Islet precursor cell (in vitro differentiated cells): ENCODE measurements around the gene MAP1LC3B.

Experiments
- DNase-seq: peaks from one replicate; pipeline ENCODE4 v3.0.0-alpha.2; 2018

Gene MAP1LC3B

GRCh38 chr16:87391950-87392820 lies at the start of gene MAP1LC3B:
TSS of gene MAP1LC3B (plus strand) at chr16:87392336. CDS start at chr16:87392428, 92 bp downstream.
- peak; percentile 98 for DNase-seq

DNA sequence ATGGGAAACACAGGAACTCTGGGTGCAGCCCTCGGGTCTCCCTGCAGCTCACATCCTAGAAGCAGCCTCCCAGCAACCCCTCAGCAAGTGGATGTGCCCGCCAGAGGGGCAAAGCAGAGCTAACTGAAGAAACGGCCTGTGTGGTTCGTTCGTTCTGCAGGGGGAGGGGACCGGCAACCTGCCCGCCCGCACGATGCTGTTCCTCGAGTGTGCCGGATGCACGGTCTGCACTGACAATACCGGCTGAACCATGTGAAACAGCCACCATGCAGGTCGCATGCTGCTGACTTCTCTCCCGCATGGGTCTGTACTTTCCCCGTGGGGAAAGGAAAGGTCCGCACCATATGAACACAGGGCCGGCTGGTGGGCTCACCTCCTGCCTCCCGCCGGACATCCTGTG lies 49.6 kb upstream of the MAP1LC3B start:
- no peak for DNase-seq

GRCh38 chr16:87342978-87343752 lies 49.0 kb upstream of the MAP1LC3B start:
- no peak for DNase-seq

DNA sequence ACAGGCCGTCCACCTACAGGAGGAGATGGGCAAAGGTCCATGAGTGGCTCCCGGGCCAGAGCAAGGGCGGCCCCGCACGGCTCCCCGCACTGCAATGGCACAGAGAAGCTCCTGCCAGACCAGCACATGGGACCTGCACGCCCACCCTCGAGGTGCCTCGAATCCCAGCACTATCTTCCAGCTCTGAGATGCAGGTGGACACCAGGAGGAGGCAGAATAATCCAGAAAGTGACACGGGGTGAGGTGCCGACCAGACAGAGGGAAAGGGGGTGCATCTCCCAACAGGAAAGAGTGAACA lies 48.4 kb upstream of the MAP1LC3B start:
- no peak for DNase-seq

GRCh38 chr16:87344165-87344930 lies 47.8 kb upstream of the MAP1LC3B start:
- DNase-seq: no peak

DNA sequence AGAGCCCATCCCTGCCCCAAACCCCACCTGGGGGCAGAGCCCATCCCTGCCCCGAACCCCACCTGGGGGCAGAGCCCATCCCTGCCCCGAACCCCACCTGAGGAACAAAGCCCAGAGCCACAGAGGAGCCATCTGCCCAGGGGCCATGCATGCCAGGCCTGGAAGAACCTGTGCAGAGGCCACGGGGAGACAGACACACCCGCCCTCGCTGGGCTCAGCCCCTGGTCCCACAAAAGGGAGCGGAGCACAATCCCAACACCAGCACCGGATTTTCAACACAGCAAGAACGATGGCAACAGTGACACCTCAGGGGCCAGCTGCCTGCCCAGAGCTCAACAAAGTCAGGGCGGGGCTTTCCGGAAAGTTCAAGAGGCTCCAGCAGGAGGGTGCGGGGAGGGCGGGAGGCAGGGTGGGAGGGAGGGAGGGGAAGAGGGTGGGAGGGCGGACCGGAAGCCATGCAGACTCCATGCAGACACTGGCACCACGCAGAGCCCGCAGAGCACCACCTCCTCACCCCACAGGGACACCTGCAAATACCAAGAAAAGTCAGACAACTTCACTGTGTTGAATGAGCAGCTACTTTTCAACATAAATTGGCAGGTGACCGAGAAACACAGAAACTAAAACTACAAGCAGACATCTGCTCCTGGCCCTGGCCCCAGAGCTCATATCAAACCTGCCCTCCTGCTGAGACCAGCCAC lies 47.1 kb upstream of the MAP1LC3B start:
- DNase-seq: no peak

GRCh38 chr16:87345726-87346424 lies 46.3 kb upstream of the MAP1LC3B start:
- DNase-seq: no peak

GRCh38 chr16:87346517-87347060 lies 45.5 kb upstream of the MAP1LC3B start:
- no peak for DNase-seq

DNA sequence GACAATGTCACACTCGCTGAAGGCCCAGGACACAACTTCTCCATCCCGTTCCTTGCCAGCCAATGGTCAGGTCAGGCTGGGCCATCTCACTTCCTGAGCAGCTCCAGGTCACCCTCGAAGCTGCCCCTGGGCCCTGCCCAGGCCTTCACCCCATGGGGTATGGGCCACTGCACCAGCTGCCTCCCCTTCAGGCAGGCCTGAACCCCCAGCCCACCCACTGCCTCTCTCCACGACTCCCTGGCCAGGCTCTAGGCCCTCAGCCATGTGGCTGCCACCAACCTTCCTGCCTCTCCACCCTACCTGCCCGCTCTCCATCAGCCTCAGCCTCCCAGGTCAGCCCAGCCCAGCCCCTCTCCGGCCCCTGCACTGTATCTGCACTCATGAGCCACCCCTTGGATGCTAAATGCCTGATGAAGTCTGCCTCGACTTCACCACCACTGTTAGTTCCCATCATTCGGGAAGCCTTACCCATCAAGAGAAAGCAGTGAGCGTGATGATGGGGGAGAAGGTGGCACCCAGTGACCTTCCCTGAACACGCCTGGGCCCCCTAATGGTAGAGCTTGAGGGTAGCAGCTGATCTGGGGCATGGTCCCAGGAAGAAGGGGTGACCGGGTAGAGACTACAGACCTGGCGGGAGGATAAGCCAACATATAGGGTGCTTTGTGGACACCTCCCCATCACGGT lies 44.1 kb upstream of the MAP1LC3B start:
- DNase-seq: no peak

- DNase-seq: no peak
These were observed 43.4 kb upstream of the MAP1LC3B start for GRCh38 chr16:87348616-87349157.

- no peak for DNase-seq
These were observed 42.1 kb upstream of the MAP1LC3B start for GRCh38 chr16:87350031-87350430.

- peak; percentile 65 for DNase-seq
These were observed 41.3 kb upstream of the MAP1LC3B start for GRCh38 chr16:87350681-87351319.

DNA sequence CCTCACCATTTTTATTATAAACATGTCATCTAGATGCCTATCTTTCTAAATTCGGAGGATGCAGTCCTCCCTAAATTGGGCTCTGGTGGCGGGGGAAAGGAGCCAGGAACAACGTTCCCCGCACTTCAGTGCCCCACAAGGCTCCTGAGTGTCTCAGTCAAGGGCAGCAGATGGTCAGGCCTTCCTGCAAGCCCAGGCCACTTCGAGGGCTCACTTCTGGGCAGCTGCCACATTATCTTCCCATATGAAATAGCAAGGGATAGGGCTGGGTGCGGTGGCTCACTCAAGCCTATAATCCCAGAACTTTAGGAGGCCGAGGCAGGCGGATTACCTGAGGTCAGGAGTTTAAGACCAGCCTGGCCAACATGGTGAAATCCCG lies 40.8 kb upstream of the MAP1LC3B start:
- DNase-seq: no peak

DNA sequence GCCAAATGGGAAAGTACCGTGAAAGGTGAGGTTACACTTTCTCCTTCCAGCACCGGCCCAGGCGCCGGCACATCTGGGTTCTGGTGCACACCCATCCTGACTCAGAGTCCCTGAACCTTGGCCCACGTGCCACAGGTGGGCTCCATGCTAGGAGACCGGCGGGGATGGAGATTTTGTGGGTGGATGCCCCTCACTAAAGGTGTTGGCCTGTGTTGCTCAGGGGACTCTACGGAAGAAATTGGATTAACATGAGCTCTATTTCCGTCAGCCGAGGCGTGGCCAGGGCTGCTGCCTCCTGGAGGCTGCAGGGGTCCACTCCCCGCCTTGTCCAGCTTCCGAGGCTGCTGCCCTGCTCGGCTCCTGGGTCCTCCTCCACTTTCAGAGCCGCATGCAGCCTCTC lies 39.3 kb upstream of the MAP1LC3B start:
- no peak for DNase-seq

GRCh38 chr16:87353613-87354012 lies 38.5 kb upstream of the MAP1LC3B start:
- no peak for DNase-seq

GRCh38 chr16:87356491-87356853 lies 35.7 kb upstream of the MAP1LC3B start:
- no peak for DNase-seq

GRCh38 chr16:87358250-87358649 lies 33.9 kb upstream of the MAP1LC3B start:
- DNase-seq: no peak

- no peak for DNase-seq
These were observed 33.4 kb upstream of the MAP1LC3B start for GRCh38 chr16:87358696-87359095.

GRCh38 chr16:87359121-87359520 lies 33.0 kb upstream of the MAP1LC3B start:
- no peak for DNase-seq

DNA sequence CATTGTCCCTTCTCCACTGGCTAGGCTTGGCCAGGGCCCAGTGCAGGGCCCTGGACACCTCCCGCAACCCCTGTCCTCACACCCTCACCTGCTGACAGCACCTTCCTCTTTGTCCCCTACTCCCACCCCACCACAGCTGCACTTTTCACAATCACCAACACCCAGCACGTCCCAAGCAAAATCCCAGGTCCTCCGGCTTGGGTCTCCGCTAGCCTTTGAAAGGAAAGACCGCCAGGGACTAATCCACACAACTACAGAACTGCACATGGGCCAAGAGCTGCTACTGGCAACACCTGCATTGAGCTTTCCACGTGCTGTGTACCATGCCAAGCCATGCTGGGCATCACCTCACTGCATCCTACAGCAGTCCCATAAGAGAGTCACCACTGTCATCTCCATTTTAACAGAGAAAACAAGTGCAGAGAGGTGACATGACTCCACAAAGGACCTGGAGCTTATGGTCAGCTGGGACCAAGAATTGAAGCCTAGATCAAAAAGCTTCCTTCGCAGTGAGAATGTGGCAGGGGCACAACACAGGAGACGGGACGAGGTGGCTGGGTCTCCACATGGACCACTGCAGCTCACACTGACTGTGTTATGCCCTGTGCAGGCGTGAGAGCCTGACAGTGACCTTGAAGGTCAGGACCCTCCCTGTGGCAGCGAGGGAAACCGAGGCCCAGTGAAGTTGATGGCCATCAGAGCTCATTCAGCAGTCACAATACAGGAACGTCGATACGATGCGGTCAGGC lies 31.1 kb upstream of the MAP1LC3B start:
- no peak for DNase-seq
